KG1 (cell line): Measurements from ENCODE around the gene NT5C2.

ENCODE experiments used
- DNase-seq: peaks from one replicate; lab custom pipeline; 2025; lab: John Stamatoyannopoulos, UW

NT5C2 gene

DNA sequence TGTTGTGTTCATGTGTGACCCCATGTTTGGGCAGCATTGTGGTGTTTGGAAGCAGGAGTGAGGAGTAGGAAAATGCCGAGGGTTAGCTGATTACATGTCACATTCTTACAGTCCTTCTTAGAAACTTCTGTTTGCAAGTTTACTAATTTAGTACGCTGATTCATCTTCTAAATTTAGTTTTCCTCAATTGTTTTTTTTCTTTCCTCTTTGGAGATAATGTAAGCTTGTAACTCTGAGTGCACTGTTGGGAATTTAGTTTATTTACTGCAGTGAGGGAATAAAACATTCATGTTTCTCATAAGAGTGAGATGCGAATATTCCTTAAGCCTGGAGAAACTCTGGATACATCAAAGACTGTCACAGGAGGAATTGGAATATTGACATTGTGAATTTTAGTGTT, 135.0 kb downstream of the NT5C2 start:
- DNase-seq, result no peak

DNA sequence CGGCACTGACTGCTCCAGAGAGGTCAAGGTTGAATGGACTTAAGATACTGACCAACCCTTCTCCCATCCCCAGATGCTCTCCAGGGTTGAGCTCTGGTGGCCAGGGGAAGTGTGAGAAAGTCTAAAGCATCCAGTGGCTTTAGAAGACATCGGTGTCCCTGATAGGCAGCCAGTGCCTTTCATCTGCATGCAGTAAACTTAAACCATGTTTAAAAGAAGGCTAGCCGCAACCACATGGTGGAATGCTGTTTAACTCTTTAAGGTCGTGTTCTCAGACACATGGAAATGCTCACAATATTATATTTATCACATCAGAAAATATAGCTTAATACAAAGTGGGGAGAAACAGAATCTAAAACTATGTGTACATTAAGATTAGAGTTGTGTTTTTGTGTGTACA, 138.0 kb downstream of the NT5C2 start:
- DNase-seq, result no peak

DNA sequence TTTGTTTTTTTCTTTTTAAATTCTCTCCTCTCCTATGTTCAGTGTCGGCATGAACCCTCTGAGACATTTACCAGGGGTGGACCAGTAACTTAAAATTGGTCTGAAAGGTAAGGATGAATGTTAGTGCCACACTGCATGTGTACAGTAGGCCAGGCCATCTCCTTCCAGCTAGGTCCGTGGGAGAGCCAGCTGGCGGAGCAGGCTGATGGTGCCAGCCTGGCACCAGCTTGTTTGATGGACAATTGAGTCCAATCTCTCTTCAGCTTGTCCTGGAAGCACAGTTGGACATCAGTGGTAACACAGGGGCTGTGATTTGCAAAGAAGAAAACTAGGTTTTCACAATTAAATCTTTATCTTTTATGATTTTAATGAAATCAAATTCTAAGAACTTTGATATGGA, 138.5 kb downstream of the NT5C2 start:
- no peak for DNase-seq

DNA sequence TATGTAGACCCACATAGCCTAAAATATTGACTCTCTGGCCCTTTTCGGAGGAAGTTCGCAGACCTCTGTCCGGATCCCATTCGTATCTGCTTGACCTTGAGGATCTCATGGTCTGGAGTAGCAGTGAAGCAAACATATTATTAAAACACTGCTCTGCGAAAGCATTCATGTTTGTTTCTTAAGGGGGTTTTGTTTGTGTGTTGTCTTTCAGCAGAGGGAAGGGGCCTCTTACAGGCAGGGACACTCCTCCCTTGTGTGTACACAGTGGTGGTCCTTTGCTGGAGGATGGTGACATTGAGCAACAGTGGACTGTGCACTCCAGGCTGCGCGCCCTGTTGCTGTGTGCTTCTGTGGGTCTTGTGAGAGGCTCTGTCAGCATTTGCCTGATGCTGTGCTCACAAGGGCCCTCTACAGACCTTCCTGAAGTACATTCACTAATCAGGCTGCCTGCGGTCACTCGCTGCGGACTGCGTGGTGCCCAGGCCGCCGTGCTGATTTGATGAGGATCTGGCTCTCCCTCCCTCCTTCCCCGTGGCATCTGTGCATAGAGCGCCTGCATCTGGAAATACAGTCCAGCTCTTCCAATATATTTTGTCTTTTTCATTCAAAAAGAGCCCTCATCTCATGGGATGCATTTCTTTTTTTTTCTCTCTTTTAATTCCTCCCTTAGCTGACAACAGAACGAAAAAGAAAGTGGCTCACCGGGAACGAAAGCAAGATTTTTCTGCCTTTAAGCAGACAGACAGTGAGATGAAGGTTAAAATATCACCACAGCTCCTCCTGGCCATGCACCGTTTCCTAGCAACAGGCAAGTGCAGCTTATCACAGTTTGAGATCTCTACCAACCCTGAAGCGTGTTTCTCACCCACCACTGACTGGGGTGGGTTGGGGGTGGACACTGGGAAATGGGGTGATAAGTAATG, 139.2 kb downstream of the NT5C2 start:
- DNase-seq, result no peak

DNA sequence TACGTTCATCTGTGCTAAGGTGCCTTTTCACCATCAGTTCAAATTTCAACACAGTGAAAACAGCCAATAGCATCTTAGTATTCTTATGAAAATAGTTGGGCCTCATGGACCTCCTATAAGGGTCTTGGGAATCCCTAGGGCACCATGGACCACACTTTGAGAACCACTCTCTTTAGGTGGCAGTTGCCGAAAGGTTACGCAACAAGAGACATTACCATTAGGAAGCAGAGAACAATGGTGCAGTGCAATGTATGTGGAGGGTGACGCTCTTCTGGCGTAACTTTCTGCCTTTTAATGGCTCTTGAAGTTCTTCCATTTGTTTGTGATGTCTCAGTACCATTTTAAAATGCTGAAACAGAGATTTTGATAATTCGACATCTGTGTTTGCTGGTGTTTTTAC, 143.8 kb downstream of the NT5C2 start:
- no peak for DNase-seq

DNA sequence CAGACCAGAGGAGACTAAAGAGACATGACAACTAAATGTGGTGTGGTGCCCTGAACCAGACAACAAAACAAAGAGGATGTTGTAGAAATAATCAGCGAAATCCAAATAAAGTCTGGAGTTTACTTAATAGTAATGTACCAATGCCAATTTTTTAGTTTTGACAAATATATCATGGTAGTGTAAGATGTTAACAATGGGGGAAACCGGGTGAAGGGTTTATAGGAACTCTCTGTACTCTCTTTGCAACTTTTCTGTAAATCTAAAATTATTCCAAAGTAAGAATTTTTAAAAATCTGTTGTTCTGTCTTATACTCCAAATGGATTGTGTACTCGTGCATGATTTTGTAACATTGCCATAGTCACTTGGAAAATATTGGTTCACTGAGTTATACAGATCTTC, 145.7 kb downstream of the NT5C2 start:
- DNase-seq, result no peak

DNA sequence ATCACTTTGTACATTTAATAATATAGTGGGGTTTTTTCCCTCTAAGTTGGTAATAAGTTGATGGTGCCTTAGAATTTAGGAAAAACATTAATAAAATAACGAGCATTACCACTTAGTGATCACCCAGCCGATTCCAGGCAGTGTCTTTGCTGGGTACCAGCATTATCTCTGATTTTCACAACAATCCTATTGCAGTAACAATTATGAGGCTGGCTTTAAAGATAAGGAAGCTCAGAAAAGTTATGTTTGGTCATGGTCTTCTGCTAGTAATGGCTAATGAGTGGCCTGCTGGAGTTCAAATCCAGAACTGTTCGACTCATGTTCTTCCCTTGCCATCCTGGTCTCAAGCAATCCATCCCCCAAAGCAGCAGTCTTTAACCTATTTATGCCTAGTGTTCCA, 147.1 kb downstream of the NT5C2 start:
- no peak for DNase-seq

DNA sequence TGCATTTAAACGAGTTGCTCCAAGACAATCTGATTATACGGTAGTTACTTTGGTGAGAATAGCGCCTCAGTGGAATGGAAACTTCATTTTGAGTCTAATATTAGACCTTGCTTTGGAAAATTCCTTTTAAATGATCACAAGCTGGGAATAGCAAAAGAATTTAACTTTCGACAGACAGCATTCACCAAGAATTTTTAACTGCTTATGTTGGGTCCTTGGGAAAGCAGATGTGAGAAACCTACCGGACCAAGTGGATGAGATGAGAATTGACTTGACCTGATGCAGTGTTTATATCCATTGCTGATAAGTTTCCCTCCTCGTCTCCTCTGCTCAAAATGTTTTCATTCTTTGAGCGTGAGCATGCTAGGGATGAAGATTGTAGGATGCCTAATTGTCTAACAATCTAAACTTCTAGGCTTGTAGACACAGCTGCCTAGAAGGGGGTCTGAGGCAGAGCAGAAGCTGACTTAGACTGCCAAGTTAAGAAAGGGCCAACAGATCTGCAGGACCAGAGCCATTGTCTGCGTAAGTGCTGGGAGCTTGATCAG, 148.1 kb downstream of the NT5C2 start:
- DNase-seq, result no peak

DNA sequence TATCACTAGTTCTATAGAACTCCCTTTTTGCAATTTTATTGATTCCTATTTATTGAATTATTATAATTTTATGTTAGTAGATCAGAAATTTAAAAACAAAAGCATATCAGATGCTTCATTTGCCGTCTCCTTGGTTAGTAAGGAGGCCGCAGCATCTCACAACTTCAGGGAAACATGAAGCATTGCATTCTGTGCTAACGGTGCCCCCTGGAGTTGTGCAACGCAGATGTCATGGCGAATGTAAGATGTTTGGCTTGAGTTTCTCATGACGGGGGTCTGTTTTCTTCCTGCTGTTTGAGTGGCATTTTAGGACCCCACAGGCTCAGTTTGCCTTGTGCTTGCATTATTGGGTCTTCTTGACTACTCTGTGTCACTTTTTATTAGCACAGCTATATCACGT, 150.2 kb downstream of the NT5C2 start:
- DNase-seq, result no peak

DNA sequence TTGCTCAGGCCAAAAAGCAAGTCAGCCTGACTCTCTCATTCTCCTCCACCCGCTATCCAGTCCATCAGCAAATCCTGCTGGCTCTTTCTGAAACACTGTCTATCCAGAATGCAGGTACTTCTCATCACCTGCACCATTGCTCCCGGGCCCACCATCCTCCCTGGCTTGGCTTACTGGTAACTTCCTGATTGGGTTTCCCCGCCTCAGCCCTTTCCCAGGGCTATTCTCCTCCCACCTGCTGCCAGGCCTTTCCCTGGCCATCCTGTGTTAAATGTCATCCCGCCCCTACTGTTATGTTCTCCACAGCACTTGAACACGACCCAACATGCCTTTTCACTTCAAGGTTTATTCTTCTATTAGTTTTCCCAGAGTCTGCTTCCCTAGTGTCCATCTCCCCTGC, 150.9 kb downstream of the NT5C2 start:
- no peak for DNase-seq

DNA sequence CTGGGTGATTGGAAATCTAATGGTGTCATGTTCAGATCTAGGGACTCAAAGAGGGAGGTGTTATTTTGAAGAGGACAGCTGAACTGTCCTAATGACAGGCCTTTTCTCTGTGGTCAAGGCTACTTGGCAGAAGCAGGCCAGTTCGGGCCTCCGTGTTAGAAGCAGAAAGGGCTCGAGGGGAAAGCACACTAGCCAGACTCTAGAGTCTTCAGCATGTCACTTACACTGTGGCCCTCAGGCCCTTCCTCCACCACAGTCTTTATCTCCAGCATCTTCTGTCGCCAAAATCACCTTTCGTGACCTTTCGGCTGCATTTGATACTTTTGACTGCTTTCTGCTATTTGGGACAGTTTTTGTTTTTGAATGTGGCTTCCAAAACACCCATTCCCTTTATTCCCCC, 151.7 kb downstream of the NT5C2 start:
- no peak for DNase-seq

DNA sequence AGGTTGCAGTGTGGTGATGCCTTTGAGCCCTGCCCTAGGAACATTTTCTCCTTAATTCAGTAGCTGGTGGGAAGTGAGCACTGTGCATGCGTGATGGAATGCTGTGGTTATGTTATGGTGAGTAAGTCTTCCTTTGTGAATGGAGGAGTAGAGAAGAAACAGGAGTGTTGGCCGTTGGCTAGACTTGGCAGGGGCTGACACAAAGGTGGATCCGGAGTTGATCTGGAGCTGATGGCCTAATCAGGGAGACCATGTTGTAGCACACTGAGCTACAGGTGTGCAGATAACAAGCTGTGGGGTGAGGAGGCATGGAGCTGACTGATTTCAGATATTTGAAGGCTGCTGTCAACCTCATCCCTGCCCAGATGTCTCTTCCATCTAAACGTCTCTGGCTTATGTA, 152.7 kb downstream of the NT5C2 start:
- DNase-seq, result no peak

DNA sequence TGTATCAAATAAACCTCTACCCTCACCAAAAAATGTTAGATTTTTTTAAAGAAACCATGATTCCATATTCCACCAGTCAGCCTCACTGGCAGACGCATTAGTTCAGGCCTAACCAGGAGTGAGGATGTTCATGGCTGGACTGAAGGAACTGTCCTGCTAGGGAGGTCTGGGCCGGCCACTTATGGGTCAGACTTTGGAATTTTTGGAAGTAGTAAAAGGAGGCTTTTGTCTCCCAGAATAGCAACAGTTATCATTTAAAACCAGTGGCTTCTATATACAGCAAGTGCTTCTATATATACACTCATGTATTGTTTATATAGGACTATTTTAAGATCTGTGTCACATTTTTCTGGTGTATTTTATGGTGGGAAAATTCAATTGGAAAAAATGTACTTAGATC, 154.5 kb downstream of the NT5C2 start:
- no peak for DNase-seq
